Neutrophil (primary cell): ENCODE results near the gene S1PR1.

ENCODE experiments used
- H3K27ac ChIP-seq: fragments of 200-600 bp; sonication (generic); 2 replicates; pipeline ENCODE4 v1.5.1; 2016; ENCODE audit warnings: mild to moderate bottlenecking, moderate library complexity
- H3K27me3 ChIP-seq: fragments of 200-600 bp; sonication (generic); 2 replicates; pipeline ENCODE4 v1.6.0; 2016; ENCODE audit warnings: mild to moderate bottlenecking
- H3K36me3 ChIP-seq: fragments of 200-600 bp; sonication (generic); 2 replicates; pipeline ENCODE4 v1.5.1; 2017
- H3K4me1 ChIP-seq, 2 experiments: fragments of 200-600 bp in 1 of 2; sonication (generic) in 1 of 2; 1 replicate in 1 of 2; 2 replicates in 1 of 2; pipeline versions ENCODE4 v1.5.1 to v1.6.1; 2013 to 2016; ENCODE audit warnings: low read depth in 1 of 2, low read length in 1 of 2, mild to moderate bottlenecking in 1 of 2, moderate library complexity in 1 of 2; ENCODE audit not compliant: control insufficient read depth in 1 of 2, insufficient read depth in 1 of 2
- H3K4me3 ChIP-seq, 2 experiments: fragments of 200-600 bp in 1 of 2; sonication (generic) in 1 of 2; 1 replicate in 1 of 2; 2 replicates in 1 of 2; pipeline ENCODE4 v1.5.1; 2013 to 2016; ENCODE audit warnings: low read depth in 1 of 2, low read length in 1 of 2, mild to moderate bottlenecking in 1 of 2, moderate library complexity in 1 of 2
- H3K9me3 ChIP-seq: fragments of 200-600 bp; sonication (generic); 2 replicates; pipeline ENCODE4 v1.5.1; 2016
- CTCF ChIP-seq: fragments of 200-600 bp; sonication (generic); IDR thresholded peaks from 2 replicates; pipeline ENCODE4 v1.5.1; 2016; ENCODE audit warnings: antibody characterized with exemption

S1PR1 gene

GRCh38 chr1:101235696-101236515 lies 913 bp upstream of the S1PR1 start:
- H3K4me3 ChIP-seq = peak overlapping the region; percentile 43 to 49
- H3K9me3 ChIP-seq = no peaks in the 10 kb centered on the region
- no peaks in the 10 kb centered on the region for H3K36me3 ChIP-seq
- H3K27ac ChIP-seq = no peak overlapping the region
- H3K4me1 ChIP-seq = peaks cover 22 to 32% of the 10 kb centered on the region in 2 experiments
- TF ChIP-seq CTCF = no peak
- peaks cover 83% of the 10 kb centered on the region for H3K27me3 ChIP-seq

GRCh38 chr1:101237229-101237837 lies 514 bp downstream of the S1PR1 start:
- H3K27me3 ChIP-seq = peaks cover 83% of the 10 kb centered on the region
- H3K36me3 ChIP-seq = no peaks in the 10 kb centered on the region
- no peak for TF ChIP-seq CTCF
- H3K4me1 ChIP-seq = peaks cover 22 to 32% of the 10 kb centered on the region in 2 experiments
- H3K9me3 ChIP-seq = no peaks in the 10 kb centered on the region
- peak overlapping the region; percentile 43 to 49 for H3K4me3 ChIP-seq
- H3K27ac ChIP-seq = no peak overlapping the region

GRCh38 chr1:101238031-101238628 lies 1.3 kb downstream of the S1PR1 start:
- no peak for TF ChIP-seq CTCF
- H3K9me3 ChIP-seq = no peaks in the 10 kb centered on the region
- no peak overlapping the region for H3K27ac ChIP-seq
- peaks cover 77% of the 10 kb centered on the region for H3K27me3 ChIP-seq
- H3K4me1 ChIP-seq = peaks cover 22 to 32% of the 10 kb centered on the region in 2 experiments
- H3K36me3 ChIP-seq = no peaks in the 10 kb centered on the region
- peak overlapping the region in 1 of 2 experiments; percentile 49 for H3K4me3 ChIP-seq

GRCh38 chr1:101238681-101239094 lies 1.9 kb downstream of the S1PR1 start:
- peak; percentile 45 for TF ChIP-seq CTCF
- Histone ChIP-seq H3K4me1 (peaks cover 22 to 32% of the 10 kb centered on the region in 2 experiments), H3K4me3 (no peak overlapping the region), H3K27ac (no peak overlapping the region), H3K27me3 (peaks cover 72% of the 10 kb centered on the region), H3K36me3 (no peaks in the 10 kb centered on the region), H3K9me3 (no peaks in the 10 kb centered on the region)

GRCh38 chr1:101239095-101240040 lies 2.5 kb downstream of the S1PR1 start:
- Histone ChIP-seq H3K36me3 (no peaks in the 10 kb centered on the region), H3K4me1 (peaks cover 22 to 32% of the 10 kb centered on the region in 2 experiments), H3K27me3 (peaks cover 65% of the 10 kb centered on the region), H3K4me3 (no peak overlapping the region), H3K27ac (no peak overlapping the region), H3K9me3 (no peaks in the 10 kb centered on the region)
- TF ChIP-seq CTCF = no peak
